Erythroblast (primary cell): ENCODE results near the gene TMEM87A.

Experiments
- GATA1 ChIP-seq: IDR thresholded peaks from 2 replicates; pipeline ENCODE4 v1.6.1; 2011; ENCODE audit warnings: low read depth, mild to moderate bottlenecking, control low read depth, low read length, moderate library complexity
- POLR2A ChIP-seq: IDR thresholded peaks from 2 replicates; pipeline ENCODE4 v1.6.1; 2011; ENCODE audit warnings: mild to moderate bottlenecking, low read length

- no peak for TF ChIP-seq POLR2A
- TF ChIP-seq GATA1, result no peak
Measured at GRCh38 chr15:42233107-42233506, 40.1 kb downstream of the TMEM87A start.
